Pons (tissue), 1 donor: ENCODE data around the gene GPC6.

Experiments used
- DNase-seq: peaks from one replicate; pipeline ENCODE4 v3.0.0-alpha.2; 2016; ENCODE audit warnings: low spot score

GPC6 gene

DNA sequence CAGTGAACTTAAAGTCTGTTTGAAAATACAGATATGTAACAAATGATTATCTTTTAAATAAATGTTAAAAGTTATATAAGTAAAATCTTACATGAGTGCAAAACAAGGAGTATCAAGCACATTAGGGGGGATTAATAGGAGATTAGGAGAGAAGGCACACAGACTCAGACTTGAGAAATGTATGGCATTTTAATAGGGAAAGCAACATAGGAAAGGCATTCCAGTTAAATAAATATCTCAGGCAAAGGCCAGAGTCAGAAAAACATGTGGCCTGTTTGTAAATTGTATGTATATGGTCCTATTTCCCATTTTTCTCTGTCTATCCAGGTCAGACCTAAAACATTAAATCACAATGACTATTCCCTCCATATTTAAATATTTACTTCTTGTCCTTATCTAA is 462.7 kb downstream of the GPC6 start:
- DNase-seq: no peak

DNA sequence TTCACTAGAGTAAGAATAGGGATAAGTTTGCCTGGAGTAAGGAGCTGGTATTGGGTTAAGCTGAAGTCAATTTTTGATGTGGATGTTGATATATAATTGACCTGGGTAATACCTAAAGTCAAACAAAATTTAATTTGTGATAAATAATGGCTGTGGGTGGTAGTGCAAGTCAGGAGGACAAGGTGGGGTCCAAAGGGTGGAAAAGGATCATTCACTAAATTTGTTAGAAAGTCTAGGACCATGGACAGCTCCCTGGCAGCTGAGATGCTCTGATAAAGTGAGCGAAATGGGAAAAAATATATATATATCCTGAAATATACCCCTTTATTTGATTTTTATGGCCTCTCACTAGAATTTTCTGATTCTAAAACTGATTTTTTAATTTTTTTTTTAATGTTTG is 463.5 kb downstream of the GPC6 start:
- no peak for DNase-seq

DNA sequence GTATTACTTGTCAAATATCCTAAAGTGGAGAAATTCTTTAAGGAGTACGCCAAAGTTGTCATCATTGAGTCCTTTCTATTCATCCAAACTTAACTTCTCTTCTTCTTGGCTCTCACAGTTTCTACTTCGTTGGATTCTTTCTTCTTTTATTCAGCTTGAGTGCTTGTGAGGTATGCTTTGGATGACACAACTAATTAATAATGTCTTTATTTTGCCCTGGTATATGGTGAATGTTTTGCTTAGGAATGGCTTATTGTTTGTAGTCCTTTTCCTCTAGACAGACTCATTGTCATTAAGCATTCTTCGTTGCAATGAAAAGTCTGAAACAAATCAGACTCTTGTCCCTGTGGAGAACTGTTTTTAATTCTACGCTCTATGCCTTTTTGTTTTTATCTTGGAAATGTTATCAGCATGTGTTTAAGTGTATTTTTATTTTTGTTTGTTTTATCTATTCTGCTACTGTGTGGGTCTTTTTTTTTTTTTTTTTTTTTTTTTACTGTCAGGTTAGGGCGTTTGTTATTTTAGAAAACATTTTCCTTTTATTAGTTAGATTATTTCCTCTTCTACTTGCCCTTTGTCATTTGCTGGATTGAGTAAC is 471.5 kb downstream of the GPC6 start:
- DNase-seq: no peak

DNA sequence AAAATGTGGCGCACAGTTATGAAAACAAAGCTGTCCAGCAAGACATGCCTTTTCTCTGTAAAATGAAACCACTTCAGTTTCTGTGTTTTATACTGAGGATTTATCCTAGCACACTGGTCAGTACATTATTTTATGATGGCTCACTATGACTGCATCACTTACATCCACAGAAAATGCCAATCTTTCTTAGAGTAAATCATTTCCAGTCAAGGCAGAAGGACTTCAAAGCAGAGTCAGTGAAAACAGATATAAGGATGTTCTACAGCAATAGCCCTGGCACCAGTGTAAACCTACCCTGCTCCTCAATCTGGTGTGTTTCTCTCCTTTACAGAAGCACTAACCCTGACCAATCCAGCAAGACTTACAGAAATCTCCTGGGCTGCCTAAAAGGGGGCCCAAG is 473.5 kb downstream of the GPC6 start:
- no peak for DNase-seq

DNA sequence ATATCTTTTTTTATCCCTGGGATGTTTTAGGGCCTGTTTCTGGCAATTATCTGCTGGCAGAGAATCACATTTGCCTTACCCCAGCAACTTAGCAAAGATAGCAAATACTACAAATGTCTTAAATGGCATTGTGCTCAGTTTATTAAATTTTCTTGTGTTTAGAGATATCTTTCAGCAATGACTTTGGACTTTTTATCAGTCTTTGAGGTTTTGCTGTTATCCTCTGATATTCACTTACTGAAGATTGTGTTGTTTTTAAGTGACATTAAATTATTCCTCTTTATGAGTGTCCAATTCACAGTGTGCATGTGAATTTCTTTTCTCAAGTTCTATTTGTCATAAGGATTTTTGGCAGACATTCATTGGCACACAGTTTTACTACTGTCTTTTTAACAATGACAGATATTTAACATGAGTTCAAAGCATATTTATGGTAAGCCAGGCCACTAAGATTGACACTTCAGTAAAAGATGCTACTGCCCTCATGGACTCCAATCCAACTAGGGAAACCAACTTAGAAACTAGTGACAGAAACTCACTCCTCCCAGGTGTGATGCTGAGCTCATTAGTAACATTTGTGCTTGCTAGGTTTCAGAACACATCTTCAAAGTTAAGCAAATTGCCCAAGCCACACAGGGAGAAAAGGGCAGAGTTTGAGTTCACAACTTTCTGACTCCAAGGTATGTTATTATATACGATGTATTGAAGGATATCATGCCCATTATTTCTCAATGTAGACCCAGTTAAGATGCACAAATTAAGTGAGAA is 481.9 kb downstream of the GPC6 start:
- no peak for DNase-seq

DNA sequence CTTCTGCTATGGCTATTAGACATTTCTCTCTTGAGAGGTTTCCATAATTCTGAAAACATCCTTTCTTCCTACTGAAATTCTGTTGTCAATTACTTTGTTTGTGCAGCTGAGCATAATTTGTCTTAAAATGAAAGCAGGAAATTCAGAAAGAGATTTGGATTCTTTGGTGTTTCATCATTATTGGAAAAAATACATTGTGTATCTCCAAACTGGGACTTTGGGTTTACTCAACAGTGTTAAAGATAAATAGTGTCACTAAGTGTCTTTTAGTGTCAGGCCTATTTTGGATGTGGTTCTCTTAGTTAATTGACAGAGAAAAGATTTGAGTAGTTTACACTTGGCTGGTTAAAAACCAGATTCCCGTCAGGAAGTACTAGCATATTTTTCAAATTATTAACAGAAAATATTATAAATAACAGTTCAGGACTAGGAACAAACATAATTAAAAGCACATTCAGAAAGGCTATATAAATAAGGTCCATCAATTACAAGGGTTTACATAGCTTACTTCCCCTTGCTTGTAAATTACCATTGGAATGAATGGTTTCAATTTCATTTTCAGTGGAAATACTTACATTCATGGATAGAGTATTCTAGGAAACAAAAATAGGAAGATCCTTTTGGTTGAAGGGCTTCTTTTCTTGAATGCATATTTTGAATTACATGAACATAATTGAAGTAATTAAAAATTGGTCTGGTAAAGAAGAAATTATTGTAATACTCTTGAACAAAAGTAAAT is 483.1 kb downstream of the GPC6 start:
- DNase-seq: no peak

DNA sequence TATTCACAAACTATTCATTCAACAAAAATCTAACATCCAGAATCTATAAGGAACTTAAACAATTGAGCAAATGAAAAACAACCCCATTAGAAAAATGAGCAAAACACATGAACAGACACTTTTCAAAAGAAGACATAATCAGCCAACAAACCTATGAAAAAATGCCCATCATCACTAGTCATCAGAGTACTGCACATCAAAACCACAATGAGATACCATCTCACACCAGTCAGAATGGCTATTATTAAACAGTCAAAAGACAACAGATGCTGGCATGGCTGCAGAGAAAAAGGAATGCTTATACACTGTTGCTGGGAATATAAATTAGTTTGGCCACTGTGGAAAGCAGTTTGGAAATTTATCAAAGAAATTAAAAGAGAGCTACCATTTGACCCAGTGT is 487.6 kb downstream of the GPC6 start:
- DNase-seq: no peak

DNA sequence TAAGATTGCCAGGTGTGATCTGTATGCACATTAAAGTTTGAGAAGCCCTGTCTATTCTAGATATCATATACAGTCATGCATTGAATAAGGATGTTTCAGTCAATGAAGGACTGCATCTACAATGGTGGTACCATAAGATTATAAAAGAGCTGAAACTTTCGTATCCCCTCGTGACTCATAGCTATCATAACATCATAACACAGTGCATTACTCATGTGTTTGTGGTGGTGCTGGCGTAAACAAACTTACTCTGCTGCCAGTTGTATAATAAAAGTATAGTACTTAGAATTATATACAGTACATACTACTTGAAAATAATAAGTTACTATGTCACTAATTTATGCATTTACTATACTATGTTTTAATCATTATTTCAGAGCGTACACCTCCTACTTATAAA is 489.3 kb downstream of the GPC6 start:
- DNase-seq: no peak

DNA sequence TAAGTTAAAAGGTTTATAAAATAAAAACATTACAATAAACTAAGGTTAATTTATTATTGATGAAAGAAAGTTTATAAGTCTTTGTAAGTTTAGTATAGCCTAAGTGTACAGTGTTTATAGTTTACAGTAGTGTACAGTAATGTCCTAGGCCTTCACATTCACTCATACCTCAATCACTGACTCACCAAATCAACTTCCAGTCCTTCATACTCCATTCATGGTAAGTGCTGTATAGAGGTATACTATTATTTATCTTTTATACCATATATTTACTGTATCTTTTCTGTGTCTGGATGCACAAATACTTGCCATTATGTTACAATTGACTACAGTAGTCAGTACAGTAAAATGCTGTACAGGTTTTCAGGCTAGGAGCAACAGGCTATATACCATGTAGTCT is 490.0 kb downstream of the GPC6 start:
- no peak for DNase-seq

DNA sequence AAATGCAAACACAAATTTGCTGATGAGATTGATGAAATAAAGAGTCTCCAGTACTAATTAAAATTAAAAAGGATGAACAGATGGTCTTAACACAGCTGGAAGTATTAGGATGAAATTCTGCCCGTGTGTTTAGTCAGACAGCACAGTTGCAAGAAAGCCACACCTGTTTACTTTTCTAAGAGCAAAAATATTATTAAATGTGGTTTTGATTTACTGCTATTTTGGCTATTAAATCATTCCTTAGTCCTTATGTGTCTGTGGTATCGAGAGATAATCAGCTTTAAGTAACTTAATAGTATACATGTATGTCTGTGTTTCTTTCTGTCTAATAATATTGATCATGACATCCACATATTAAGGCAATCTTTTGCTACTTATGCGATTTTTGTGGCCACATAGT is 494.9 kb downstream of the GPC6 start:
- no peak for DNase-seq

DNA sequence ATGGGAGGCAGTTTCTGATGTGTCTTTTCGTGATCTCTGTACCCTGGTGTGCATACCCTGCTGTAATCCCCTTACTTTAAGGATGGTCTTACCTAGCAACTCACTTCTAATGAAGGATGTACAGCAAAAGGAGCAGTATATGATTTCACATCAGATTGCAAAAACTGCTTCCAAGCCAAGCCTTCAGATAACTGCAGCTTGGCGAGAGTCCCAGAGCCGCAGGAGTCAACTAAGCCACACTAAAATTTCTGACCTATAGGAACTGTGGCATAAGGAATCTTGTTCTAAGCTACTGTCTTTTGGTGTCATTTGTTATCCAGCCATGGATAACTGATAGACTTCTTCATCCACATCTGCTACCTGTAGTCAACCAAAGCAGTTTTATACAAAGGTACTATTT is 496.7 kb downstream of the GPC6 start:
- no peak for DNase-seq

DNA sequence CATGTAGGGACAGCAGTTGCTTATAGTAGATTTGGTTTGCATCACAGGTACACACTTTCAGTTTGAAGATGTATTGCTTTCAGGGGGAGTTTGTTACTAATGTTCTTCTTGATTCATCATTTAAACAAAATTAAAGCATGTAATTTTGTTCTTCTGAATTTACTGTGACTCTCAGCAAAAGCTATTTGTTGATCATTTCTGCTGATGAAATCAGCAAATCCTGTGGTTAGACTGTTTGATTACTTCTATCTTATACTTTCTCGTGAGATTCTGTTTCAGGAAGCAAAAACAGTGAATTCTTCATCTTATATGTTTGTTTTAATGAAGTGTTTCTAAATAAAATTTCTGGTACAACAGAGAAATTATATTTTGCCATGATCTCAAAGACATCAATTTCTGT is 497.6 kb downstream of the GPC6 start:
- no peak for DNase-seq

DNA sequence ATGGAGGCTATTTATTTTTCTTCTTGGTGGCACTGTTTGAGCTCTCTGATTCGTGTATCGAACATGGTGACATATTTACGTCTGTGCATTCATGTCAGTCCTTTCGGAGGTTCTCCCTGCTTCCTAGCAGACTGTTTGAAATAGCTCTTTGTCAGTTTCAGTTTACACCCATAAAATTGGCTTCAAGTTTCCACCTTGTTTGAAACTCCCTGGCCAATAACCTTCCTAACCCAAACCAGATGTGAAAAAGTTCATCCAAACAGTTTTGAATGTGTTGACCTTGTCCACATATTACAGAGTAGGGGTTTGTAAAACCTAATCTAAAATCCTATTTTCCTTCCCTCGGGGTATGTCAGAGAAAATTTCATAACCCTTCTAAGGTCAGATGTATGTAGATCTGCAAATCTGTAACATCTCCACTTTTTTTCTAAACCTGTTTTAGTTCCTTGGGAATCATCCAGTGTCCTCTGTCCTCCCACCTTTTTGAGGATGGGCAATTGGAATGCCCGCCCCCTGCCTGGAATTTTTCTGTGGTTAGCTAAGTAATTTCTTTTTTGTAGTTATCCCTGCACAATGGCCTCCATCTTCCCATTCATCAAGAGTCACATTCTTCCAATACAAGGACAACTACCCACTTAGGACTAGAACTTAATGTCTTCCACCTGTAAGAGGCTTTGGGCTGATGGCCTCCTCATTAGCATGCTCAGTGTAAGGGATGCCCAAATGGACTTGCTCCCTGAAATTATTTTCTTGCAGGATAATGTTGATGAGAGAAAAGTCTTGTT is 499.8 kb downstream of the GPC6 start:
- no peak for DNase-seq

DNA sequence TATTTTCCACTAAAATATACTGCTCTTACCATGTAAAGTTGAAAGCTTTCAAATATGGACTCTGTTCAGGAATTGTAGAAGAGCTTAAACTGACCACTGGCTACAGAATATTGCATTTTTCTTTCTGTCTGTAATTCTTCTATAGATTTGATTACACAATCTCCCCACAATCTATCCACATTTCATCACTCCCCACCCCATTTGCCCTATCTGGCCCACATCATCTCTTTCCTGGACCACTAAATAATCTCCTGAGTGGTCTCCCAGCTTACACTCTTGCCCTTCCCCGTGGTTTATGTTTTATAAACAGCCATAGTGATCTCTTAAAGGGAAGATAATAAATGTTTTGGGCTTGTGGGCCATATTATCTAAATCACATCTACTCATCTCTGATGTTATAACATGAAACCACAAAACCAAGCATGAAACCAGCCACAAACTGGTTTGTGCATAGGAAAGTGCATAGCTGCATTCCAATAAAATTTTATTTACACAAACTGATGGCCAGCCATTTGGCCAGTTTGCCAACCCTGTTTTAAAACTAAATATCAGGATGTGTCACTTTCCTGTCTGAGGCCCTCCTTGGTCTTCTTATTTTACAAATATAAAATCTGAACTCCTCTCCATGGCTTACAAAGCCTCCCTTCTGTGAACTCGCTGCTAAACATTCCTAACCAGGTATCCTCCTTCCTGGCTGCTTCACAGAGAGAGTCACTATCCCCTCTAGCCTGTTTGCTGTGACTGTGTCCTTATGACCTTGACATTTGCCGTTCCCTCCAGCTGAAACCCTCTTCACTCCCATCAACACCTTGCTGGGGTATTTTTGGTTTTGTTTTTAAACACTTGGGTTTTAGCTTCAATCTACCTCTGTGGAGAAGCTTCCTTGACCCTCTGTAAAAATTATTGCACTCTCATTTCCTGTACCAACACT is 500.9 kb downstream of the GPC6 start:
- DNase-seq: no peak

DNA sequence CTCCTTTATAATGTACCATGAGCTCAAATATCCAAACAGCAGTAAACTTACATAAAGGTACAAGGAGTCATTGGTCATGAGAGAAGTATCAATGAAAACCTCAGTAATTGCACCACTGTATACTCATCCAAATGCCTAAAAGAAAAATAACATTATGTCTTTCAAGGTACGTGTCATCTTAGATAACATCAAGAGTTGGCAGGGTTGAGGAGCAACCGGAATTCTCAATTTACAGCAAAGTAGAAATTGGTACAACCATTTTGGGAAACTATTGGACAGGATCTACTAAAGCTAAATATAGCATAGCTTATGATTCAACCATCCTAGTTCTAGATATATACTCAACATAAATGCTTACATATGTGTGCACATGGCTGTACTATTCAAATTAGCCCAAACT is 502.8 kb downstream of the GPC6 start:
- DNase-seq: no peak

DNA sequence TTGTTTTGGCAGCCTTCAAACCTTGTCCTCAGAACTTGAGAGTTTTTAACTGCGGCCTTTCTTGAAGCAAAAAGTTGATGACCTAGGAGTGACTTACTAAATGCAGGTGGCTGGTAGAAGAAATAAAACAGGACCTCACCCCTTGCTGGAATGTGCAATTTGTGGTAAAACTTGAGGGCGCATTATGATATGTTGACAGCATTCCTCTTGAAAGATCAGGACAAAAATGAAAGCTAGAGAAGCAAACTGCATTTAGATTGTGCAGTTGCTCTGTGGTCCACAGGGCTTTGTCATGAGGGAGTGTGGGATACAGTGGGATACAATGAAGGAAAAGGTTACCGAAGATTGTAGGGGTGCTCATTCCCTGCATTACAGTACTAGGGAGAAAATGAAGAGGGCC is 504.2 kb downstream of the GPC6 start:
- no peak for DNase-seq

DNA sequence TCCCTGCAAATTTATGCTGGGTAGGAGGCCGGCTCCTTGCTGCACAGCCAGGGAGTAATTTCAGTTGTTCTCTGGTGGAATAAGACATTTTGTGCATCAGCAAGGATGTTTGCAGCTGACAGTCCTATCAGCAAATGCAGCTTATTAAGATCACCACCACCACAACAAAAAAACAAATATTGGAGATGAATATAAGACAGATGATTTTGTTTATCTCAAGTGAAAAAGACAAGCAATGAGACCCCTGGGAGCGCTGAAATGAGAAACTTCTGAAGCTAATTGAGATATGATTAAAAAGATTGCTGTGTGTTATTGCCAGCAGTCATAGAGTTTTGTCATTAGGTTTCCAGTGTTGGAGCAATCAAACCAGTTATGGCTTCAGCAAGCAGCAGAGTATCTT is 505.6 kb downstream of the GPC6 start:
- DNase-seq: no peak

DNA sequence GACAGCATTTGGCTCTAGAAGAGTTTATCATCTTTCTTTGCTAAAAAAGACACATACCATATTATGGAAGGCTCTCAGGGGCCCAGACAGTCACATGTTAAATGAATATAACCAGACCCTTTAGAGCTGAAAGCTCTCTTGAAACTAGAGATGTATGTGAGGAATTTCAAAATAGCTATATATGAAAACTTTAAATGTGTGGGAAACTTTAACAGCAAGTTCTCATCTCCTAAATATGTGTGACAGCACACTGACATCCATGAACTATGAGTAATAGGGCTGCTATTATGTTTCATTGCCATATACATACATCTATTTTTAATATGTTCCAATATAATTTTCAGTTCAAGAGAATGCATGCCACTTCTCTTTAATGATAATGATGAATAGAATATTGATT is 509.5 kb downstream of the GPC6 start:
- no peak for DNase-seq

DNA sequence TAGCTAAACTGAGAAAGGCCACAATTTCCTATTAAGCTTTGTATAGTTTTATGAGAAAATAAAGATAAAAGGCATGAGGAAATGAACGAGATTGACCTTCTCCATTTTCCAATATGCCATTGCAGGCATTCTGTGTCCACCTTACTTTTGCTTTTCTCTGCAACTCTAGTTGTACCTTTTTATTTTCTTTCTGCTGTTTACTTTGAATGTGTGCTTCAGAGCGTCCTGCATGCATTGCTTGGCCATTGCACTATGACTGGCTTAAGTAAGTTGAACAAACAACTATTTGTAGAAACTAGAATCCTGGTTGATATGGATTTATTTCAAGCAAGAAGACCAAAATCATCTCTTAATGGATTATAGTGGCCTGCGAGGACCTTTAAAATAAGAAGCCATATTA is 510.3 kb downstream of the GPC6 start:
- no peak for DNase-seq

DNA sequence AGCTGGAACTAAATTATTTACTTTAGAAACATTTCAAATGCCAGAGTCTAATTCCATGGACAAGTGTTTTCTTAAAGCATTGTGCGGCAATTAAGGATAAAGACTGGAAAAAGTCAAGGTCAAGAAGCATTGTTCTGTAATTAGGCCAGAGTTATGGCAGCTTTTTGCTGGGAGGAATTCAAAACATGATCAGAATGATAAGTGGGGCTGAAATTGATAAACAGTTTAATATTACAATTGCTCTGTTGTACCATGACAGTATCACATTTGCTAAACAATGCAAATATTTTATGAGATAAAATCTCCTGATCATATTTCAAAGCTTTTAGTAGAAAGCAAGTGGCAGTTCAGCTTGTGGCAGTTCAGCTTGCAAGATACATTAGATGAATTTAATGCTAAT is 513.7 kb downstream of the GPC6 start:
- DNase-seq: no peak

DNA sequence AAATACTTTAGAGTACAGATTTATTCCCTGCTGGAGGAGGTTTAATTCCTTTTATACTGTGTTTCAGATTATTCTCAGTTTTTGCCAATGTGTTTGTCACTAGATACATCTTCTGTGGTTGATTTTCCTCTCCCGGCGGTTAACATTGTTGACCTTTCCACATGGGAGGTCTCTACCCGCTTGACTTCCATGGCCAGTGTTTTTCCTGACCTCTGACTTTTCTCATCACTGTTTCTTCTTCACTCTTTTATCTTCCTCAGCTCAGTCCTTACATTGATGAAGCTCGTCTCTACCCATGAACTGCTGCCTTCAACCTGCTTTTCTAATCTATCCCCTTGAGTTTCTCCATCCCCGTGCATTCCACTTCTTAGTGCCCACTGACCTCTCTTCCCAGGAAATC is 517.4 kb downstream of the GPC6 start:
- no peak for DNase-seq

DNA sequence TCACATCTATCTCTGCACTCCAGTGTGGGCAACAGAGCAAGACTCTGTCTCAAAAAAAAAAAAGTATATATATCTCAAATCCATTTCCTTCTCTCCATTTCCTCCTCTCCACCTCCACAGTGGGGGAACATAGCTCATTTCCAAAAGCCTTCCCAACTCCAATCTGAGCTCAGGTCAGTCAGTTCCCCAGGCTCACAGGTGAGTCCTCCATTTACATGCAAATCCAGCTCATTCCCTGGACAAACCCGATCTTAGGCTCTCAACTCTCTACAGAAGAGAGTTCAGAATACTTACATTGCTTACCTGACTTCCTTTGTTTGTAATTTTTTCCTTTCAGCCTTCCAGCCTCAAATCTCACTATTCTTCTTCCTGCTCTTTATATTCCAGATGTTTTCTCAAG is 518.3 kb downstream of the GPC6 start:
- DNase-seq: no peak
